A673 (cell line): ENCODE data around the gene SEMG1.

Experiments used
- CTCF ChIP-seq: fragments of 300-800, 200-600 bp; sonication (generic); conservative IDR thresholded peaks from 2 replicates; pipeline ENCODE4 v1.5.1; 2017; ENCODE audit warnings: low read depth, mild to moderate bottlenecking, antibody characterized with exemption, low read length, moderate library complexity, mixed read lengths
- EZH2 ChIP-seq: fragments of 200-600 bp; sonication (generic); IDR thresholded peaks from 2 replicates; pipeline ENCODE4 v1.6.1; 2017; ENCODE audit warnings: borderline replicate concordance, low read depth, mild to moderate bottlenecking, mixed read lengths, antibody characterized with exemption, low read length; ENCODE audit not compliant: poor library complexity, severe bottlenecking

DNA sequence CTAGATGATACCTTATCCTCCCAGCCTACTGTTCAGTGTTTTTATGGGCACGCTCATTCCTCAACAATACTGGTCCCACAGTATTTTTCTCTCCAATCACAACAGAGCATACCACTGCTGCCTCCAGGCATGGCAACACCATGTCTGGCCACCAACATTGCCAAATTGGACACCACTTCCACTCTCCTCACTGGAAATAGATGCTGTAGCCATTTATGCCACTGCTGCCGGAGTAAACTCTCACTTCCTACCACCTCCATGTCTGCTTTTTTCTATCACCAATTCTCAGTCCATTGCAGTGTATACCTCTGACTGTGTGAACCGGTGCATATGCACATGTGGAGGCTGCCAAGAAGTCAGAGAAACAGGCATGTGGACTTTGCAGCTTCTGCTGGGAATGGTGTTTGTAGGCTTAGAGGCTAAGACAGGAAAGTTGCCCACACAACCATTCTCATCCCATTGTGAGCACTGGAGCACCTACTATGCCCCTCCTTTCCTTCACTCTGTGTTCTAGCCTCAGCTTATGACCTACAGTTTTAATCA lies 17.7 kb upstream of the SEMG1 start:
- TF ChIP-seq CTCF (no peak), EZH2 (no peak)
